ENCODE data around the gene SNX14. TPM values are rescaled to one million over a fixed set of nuclear protein-coding genes. Genes with fewer than 3 reads are reported as not detected.
"Not testable (repeated sequence)": the region's sequence is repeated elsewhere in the genome, so short reads cannot be mapped to it uniquely, and the experiment has no call there.

The SNX14 gene
- total and polyA plus RNA-seq, 4 donors: 10.9 to 85.1 (median 81.8) TPM

GRCh38 chr6:85552652-85553051 lies 41.0 kb downstream of the SNX14 start:
- Histone ChIP-seq H3K9me3 (ENCODE audit: control insufficient read depth, low read length) (no peaks in the 10 kb centered on the region), H3K4me1 (ENCODE audit: control insufficient read depth in 1 of 2, insufficient read depth in 2 of 2, low read length in 2 of 2) (no peaks in the 10 kb centered on the region), H3K36me3 (ENCODE audit: control insufficient read depth in 1 of 2, insufficient read depth in 2 of 2, low read length in 1 of 2) (no peaks in the 10 kb centered on the region), H3K4me3 (ENCODE audit: low read length in 2 of 2) (no peak overlapping the region), H3K27ac (ENCODE audit: low read depth in 1 of 2, low read length in 2 of 2) (no peak overlapping the region), H3K27me3 (ENCODE audit: control insufficient read depth in 1 of 2, insufficient read depth in 2 of 2, low read length in 1 of 2) (no peaks in the 10 kb centered on the region)
- WGBS, 2 donors: 96% methylated on average over 3 of the region's 3 CpGs
- no peak for ATAC-seq (ENCODE audit: low FRiP score)
- DNase-seq: no peak
- intact Hi-C loops (cut with DNase I): no loop called here

DNA sequence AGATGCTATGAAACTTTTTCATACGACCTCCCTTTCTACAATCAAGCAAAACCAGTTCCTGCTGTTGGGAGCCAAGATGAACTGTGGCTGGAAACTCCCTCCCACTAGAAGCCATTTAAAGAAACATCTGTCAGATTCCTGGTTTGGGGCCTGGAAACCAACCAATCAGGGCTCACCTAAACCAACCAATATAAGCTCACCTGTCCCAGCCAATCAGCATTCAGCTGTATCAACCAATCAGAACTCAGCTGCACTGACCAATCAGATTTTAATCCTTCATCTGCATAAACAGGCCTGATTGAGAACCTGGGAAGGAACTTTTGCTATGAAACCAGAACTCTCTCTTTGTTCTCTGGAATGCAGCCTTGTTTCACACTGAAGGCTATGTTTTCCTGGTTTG lies 42.4 kb downstream of the SNX14 start:
- intact Hi-C loops (cut with DNase I): no loop called here
- Histone ChIP-seq H3K4me3 (ENCODE audit: low read length in 2 of 2) (no peak overlapping the region), H3K36me3 (ENCODE audit: control insufficient read depth in 1 of 2, insufficient read depth in 2 of 2, low read length in 1 of 2) (no peaks in the 10 kb centered on the region), H3K27ac (ENCODE audit: low read depth in 1 of 2, low read length in 2 of 2) (no peak overlapping the region), H3K27me3 (ENCODE audit: control insufficient read depth in 1 of 2, insufficient read depth in 2 of 2, low read length in 1 of 2) (no peaks in the 10 kb centered on the region), H3K9me3 (ENCODE audit: control insufficient read depth, low read length) (no peaks in the 10 kb centered on the region), H3K4me1 (ENCODE audit: control insufficient read depth in 1 of 2, insufficient read depth in 2 of 2, low read length in 2 of 2) (no peaks in the 10 kb centered on the region)
- ATAC-seq (ENCODE audit: low FRiP score) (no peak), DNase-seq (no peak)
- 61 to 62% methylated on average over 1 of the region's 1 CpG for WGBS, 2 donors

- Histone ChIP-seq H3K27me3 (ENCODE audit: control insufficient read depth in 1 of 2, insufficient read depth in 2 of 2, low read length in 1 of 2) (no peaks in the 10 kb centered on the region), H3K36me3 (ENCODE audit: control insufficient read depth in 1 of 2, insufficient read depth in 2 of 2, low read length in 1 of 2) (no peaks in the 10 kb centered on the region), H3K9me3 (ENCODE audit: control insufficient read depth, low read length) (no peaks in the 10 kb centered on the region), H3K4me3 (ENCODE audit: low read length in 2 of 2) (no peak overlapping the region), H3K27ac (ENCODE audit: low read depth in 1 of 2, low read length in 2 of 2) (no peak overlapping the region), H3K4me1 (ENCODE audit: control insufficient read depth in 1 of 2, insufficient read depth in 2 of 2, low read length in 2 of 2) (no peaks in the 10 kb centered on the region)
- no peak for DNase-seq
- intact Hi-C loops (cut with DNase I): no loop called here
- ATAC-seq (ENCODE audit: low FRiP score): no peak
Measured at GRCh38 chr6:85547719-85548118, 45.9 kb downstream of the SNX14 start.

DNA sequence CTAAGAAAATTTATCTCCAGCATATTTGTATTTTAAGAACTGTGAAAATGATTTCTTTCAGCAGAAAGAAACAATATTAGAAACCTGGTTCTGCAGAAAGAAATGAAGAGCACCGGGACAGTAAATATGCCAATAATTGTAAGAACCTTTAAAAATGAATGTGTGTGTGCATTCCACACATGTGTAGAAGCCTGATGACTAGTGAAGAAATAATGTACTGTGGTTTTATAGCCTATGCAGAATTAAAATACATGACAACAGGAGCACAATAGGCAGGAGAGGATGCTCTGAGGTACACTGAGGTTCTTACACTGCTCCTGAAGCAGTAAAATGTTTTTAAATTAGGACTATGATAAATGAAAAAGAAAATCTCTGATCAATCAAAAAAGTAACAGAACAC lies 48.9 kb downstream of the SNX14 start:
- Histone ChIP-seq H3K27me3 (ENCODE audit: control insufficient read depth in 1 of 2, insufficient read depth in 2 of 2, low read length in 1 of 2) (no peaks in the 10 kb centered on the region), H3K9me3 (ENCODE audit: control insufficient read depth, low read length) (no peaks in the 10 kb centered on the region), H3K4me3 (ENCODE audit: low read length in 2 of 2) (no peak overlapping the region), H3K27ac (ENCODE audit: low read depth in 1 of 2, low read length in 2 of 2) (no peak overlapping the region), H3K4me1 (ENCODE audit: control insufficient read depth in 1 of 2, insufficient read depth in 2 of 2, low read length in 2 of 2) (peaks cover 0 to 2% of the 10 kb centered on the region in 2 donors), H3K36me3 (ENCODE audit: control insufficient read depth in 1 of 2, insufficient read depth in 2 of 2, low read length in 1 of 2) (no peaks in the 10 kb centered on the region)
- WGBS, 2 donors: 94 to 98% methylated on average over 1 of the region's 1 CpG
- DNase-seq (no peak), ATAC-seq (ENCODE audit: low FRiP score) (no peak)
- intact Hi-C loops (cut with DNase I): no loop called here

DNA sequence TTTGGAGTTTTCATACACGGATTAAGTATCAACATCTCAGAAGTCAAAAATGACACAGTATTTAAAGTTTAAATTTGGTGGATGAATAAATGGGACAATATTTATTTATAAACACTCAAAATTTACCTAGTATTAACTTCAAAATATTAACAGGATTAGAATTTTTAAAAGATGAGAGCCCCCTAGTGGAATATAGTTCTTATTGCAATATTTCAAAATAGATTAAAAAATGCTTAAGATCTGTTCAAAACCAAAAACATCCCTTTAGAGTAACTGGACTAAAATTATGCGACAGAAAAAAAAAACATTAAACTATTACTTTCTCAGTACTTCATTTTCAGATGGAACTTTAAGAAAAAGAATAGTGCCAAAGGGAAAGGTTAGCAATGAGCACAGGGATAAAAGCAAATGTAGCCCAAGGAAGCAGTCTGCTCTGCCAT lies 56.6 kb downstream of the SNX14 start:
- Histone ChIP-seq H3K4me3 (ENCODE audit: low read length in 2 of 2) (no peak overlapping the region), H3K36me3 (ENCODE audit: control insufficient read depth in 1 of 2, insufficient read depth in 2 of 2, low read length in 1 of 2) (no peaks in the 10 kb centered on the region), H3K27me3 (ENCODE audit: control insufficient read depth in 1 of 2, insufficient read depth in 2 of 2, low read length in 1 of 2) (no peaks in the 10 kb centered on the region), H3K4me1 (ENCODE audit: control insufficient read depth in 1 of 2, insufficient read depth in 2 of 2, low read length in 2 of 2) (peaks cover 0 to 2% of the 10 kb centered on the region in 2 donors), H3K9me3 (ENCODE audit: control insufficient read depth, low read length) (no peaks in the 10 kb centered on the region), H3K27ac (ENCODE audit: low read depth in 1 of 2, low read length in 2 of 2) (no peak overlapping the region)
- DNase-seq (no peak), ATAC-seq (ENCODE audit: low FRiP score) (no peak)
- 31 to 34% methylated on average over 2 of the region's 2 CpGs for WGBS, 2 donors
- intact Hi-C loops (cut with DNase I): loop anchor here in 1 of 2 donors (5.0 kb wide), 1 partner anchor 180 kb away; no protein-coding TSS in a partner anchor

GRCh38 chr6:85524281-85524680 lies 69.4 kb downstream of the SNX14 start:
- H3K4me3 ChIP-seq (ENCODE audit: low read length in 2 of 2); H3K27ac ChIP-seq (ENCODE audit: low read depth in 1 of 2, low read length in 2 of 2); H3K4me1 ChIP-seq (ENCODE audit: control insufficient read depth in 1 of 2, insufficient read depth in 2 of 2, low read length in 2 of 2); H3K36me3 ChIP-seq (ENCODE audit: control insufficient read depth in 1 of 2, insufficient read depth in 2 of 2, low read length in 1 of 2); ATAC-seq (ENCODE audit: low FRiP score); intact Hi-C loops (cut with DNase I); DNase-seq; H3K27me3 ChIP-seq (ENCODE audit: control insufficient read depth in 1 of 2, insufficient read depth in 2 of 2, low read length in 1 of 2); H3K9me3 ChIP-seq (ENCODE audit: control insufficient read depth, low read length): not testable (repeated sequence)
- 82 to 84% methylated on average over 2 of the region's 2 CpGs for WGBS, 2 donors

DNA sequence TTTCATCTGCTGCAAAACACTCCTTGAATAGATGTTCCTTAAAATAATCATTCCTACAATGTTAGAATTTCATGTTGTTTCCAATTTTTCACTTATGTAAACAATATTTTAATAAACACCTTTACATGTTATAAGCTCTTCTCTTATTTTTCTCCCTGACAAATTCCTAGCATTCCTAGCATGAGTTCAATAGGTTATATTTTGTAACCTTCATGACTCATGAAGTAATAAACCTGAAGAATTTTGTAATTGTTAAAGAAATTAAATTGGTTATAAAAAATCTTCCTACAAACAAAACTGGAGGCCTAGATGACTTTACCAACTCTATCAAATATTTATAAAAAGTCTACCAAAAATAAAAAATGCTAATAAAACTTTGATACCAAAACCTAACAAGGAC lies 77.5 kb downstream of the SNX14 start:
- ATAC-seq (ENCODE audit: low FRiP score) (no peak), DNase-seq (no peak)
- H3K4me1 ChIP-seq (ENCODE audit: control insufficient read depth in 1 of 2, insufficient read depth in 2 of 2, low read length in 2 of 2): no peaks in the 10 kb centered on the region
- no peak overlapping the region for H3K4me3 ChIP-seq (ENCODE audit: low read length in 2 of 2)
- peaks cover 2 to 10% of the 10 kb centered on the region in 2 donors for H3K36me3 ChIP-seq (ENCODE audit: control insufficient read depth in 1 of 2, insufficient read depth in 2 of 2, low read length in 1 of 2)
- H3K9me3 ChIP-seq (ENCODE audit: control insufficient read depth, low read length): no peaks in the 10 kb centered on the region
- H3K27me3 ChIP-seq (ENCODE audit: control insufficient read depth in 1 of 2, insufficient read depth in 2 of 2, low read length in 1 of 2): no peaks in the 10 kb centered on the region
- no peak overlapping the region for H3K27ac ChIP-seq (ENCODE audit: low read depth in 1 of 2, low read length in 2 of 2)
- intact Hi-C loops (cut with DNase I): no loop called here

DNA sequence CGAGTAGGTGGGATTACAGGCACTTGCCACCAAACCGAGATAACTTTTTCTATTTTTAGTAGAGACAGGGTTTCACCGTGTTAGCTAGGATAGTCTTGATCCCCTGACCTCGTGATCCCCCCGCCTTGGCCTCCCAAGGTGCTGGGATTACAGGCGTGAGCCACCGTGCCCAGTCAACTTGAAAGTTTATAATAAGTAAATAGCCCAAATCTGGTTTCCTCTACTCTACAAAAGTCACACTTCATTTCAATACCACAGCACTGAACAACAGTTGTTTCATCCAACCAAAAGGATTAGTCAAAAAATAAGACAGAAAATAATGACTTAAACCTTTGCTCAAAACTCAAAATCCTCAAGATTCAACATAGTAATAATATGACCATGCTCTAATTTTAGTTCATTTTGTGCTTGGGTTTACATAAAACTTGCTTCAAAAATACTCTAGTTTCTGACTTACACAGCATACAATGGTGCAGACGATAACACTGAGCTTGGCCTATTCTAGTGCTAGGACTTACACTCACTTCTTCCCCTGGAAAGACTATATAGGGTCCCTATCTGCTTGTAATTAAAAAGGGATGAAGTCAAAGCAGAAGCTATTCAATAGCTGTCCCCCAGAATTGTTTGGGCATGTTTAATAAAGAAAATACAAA lies 87.1 kb downstream of the SNX14 start:
- H3K27me3 ChIP-seq (ENCODE audit: control insufficient read depth in 1 of 2, insufficient read depth in 2 of 2, low read length in 1 of 2): no peaks in the 10 kb centered on the region
- WGBS, 2 donors: 84 to 87% methylated on average over 8 of the region's 8 CpGs
- peaks cover 0 to 2% of the 10 kb centered on the region in 2 donors for H3K4me1 ChIP-seq (ENCODE audit: control insufficient read depth in 1 of 2, insufficient read depth in 2 of 2, low read length in 2 of 2)
- DNase-seq (no peak), ATAC-seq (ENCODE audit: low FRiP score) (no peak)
- no peak overlapping the region for H3K27ac ChIP-seq (ENCODE audit: low read depth in 1 of 2, low read length in 2 of 2)
- intact Hi-C loops (cut with DNase I): no loop called here
- no peaks in the 10 kb centered on the region for H3K36me3 ChIP-seq (ENCODE audit: control insufficient read depth in 1 of 2, insufficient read depth in 2 of 2, low read length in 1 of 2)
- no peaks in the 10 kb centered on the region for H3K9me3 ChIP-seq (ENCODE audit: control insufficient read depth, low read length)
- H3K4me3 ChIP-seq (ENCODE audit: low read length in 2 of 2): no peak overlapping the region

GRCh38 chr6:85498596-85499258 lies 94.9 kb downstream of the SNX14 start:
- H3K27ac ChIP-seq (ENCODE audit: low read depth in 1 of 2, low read length in 2 of 2): no peak overlapping the region
- H3K9me3 ChIP-seq (ENCODE audit: control insufficient read depth, low read length): no peaks in the 10 kb centered on the region
- ATAC-seq (ENCODE audit: low FRiP score) (no peak), DNase-seq (no peak)
- intact Hi-C loops (cut with DNase I): no loop called here
- H3K36me3 ChIP-seq (ENCODE audit: control insufficient read depth in 1 of 2, insufficient read depth in 2 of 2, low read length in 1 of 2): no peaks in the 10 kb centered on the region
- H3K27me3 ChIP-seq (ENCODE audit: control insufficient read depth in 1 of 2, insufficient read depth in 2 of 2, low read length in 1 of 2): no peaks in the 10 kb centered on the region
- no peak overlapping the region for H3K4me3 ChIP-seq (ENCODE audit: low read length in 2 of 2)
- whole genome bisulfite sequencing, 2 donors: 52 to 56% methylated on average over 2 of the region's 2 CpGs
- H3K4me1 ChIP-seq (ENCODE audit: control insufficient read depth in 1 of 2, insufficient read depth in 2 of 2, low read length in 2 of 2): peaks cover 0 to 2% of the 10 kb centered on the region in 2 donors
